Astrocyte of the spinal cord (primary cell): ENCODE data around the gene APBA2.

Experiments used
- DNase-seq: peaks from one replicate; pipeline ENCODE4 v3.0.0; 2011; ENCODE audit warnings: low read depth, low spot score
- H3K4me3 ChIP-seq: 2 replicates; pipeline ENCODE4 v1.5.1; 2011; ENCODE audit warnings: low read depth, mild to moderate bottlenecking, low read length, moderate library complexity
- CTCF ChIP-seq: IDR thresholded peaks from 2 replicates; pipeline ENCODE4 v1.5.1; 2012; ENCODE audit warnings: low read depth, mild to moderate bottlenecking, low read length, inconsistent platforms
- in situ Hi-C: cut with HindIII; loops from 2 replicates; pipeline ENCODE4 v1.10.0; 2017; ENCODE audit warnings: low sequenced_read_pairs

APBA2 gene

GRCh38 chr15:28881600-28881999, 4.2 kb upstream of the APBA2 start:
- DNase-seq, result no peak
- no peak for TF ChIP-seq CTCF
- no peak overlapping the region for H3K4me3 ChIP-seq
- in situ Hi-C loops, result no loop called here

DNA sequence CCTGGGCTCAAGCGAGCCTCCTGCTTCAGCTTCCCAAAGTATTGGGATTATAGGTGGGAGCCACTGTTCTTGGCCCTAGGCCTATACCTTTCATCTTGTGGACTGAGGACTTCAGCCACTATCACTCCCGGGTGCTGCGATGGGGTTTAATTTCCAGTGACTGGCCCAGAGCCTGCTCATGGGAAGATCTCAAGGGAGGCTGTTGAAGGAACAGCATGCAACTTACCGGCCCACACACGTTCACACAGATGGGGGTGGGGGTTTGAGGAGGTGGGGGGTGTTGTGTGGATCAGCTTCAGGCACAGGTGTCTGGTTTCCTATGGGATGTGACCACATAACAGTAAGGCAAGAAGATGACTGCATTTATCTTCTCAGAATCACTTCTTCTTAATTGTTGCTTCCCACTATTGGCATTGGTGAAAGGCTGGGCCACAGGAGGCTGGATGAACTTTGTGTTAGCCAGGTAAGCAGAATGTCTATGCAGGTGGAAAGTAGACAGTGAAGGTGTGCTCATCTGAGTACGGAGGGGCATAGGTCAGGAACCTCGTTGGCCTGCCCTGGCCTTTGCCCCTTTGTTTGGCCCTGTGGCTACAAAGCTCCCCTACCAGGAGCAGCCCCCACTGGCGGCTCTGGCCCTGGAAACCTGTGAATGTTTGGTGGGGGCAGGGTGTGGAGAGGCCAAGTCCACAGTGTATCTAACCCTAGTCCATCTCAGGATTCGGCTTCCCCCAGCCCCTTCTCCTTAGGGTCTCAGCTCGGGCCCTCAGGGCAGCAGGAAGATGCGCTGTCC, 1.4 kb upstream of the APBA2 start:
- DNase-seq, result no peak
- TF ChIP-seq CTCF, result no peak
- no peak overlapping the region for H3K4me3 ChIP-seq
- in situ Hi-C loops, result no loop called here

DNA sequence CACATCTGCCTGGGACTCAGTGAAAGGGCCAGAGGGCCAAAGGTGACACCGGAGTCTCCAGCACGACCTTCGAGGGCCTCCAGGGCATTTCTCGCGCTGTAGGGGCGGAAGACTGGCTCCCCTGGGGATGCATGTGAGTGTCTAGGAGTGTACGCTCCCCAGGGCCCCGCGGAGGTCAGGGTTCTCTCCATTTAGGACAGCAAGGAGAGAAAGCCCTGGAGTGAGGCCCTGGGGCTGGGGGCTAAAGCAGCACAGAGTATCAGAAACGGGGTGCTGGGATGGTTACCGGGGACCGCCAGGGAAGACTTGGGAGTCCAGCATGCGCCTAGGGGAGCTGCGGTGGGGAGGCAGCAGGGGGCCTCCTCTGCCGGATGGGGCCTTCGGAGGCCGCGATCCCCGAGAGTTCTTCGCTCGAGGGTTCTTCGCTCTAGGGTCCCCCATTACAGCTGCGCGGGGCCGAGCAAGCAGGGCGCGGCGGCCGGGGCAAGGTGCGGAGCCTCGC, 595 bp upstream of the APBA2 start:
- in situ Hi-C loops, result no loop called here
- peak overlapping the region; percentile 50 for H3K4me3 ChIP-seq
- TF ChIP-seq CTCF, result no peak
- no peak for DNase-seq

GRCh38 chr15:28886431-28887338, 911 bp downstream of the APBA2 start:
- in situ Hi-C loops, result no loop called here
- TF ChIP-seq CTCF, result no peak
- DNase-seq, result no peak
- H3K4me3 ChIP-seq, result peak overlapping the region; percentile 50

GRCh38 chr15:28887339-28888174, 1.8 kb downstream of the APBA2 start:
- no peak for DNase-seq
- in situ Hi-C loops, result no loop called here
- H3K4me3 ChIP-seq, result peak overlapping the region; percentile 50
- no peak for TF ChIP-seq CTCF
